HG02678 (cell line): Measurements from ENCODE around the gene USP7.
A peak's percentile ranks its signal among the peaks of the same experiment; 100 is the strongest.

Experiments used
- ATAC-seq: cut with Tn5 transposase; IDR thresholded peaks from one replicate; pipeline ENCODE4 v1.9.1; 2021; ENCODE audit warnings: mild to moderate bottlenecking, moderate library complexity; ENCODE audit not compliant: unreplicated experiment

USP7 gene

DNA sequence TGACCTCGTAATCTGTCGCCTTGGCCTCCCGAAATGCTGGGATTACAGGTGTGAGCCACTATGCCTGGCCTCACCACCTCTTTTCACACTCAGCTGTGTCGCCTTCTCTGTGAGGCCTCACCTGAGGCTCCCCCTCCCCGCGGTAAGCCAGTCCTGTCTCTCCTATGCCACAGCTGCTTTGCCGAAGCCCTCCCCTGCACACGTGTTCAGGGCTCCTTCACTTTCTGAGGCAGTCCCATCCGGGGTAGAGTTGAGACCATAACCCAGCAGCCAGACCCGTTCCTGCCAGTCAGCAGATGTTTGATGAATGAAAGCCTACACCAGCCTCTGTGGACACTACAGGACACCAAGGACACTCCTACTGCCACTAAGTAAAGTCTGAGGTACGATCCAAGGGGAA, 10.6 kb downstream of the USP7 start:
- no peak for ATAC-seq

DNA sequence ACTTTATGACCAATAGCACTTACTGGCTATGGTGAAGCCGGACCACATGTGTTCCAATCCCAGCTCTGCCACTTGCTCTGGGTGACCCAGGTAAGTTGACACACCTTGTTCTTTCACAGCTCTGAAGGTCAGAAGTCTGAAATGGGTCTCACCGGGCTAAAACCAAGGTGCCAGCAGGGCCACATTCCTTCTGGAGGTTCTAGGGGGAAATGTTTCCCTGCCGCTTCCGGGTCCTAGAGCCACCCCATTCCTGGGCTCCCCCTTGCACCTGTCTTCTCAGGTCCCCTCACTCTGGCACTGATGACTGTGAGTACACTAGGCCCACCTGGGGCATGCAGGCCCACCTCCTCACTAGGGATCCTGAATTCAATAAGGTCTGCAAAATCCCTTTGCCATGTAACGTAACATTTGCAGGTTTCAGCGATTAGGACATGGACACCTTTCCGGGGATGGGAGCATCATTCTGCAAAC, 11.4 kb downstream of the USP7 start:
- no peak for ATAC-seq

DNA sequence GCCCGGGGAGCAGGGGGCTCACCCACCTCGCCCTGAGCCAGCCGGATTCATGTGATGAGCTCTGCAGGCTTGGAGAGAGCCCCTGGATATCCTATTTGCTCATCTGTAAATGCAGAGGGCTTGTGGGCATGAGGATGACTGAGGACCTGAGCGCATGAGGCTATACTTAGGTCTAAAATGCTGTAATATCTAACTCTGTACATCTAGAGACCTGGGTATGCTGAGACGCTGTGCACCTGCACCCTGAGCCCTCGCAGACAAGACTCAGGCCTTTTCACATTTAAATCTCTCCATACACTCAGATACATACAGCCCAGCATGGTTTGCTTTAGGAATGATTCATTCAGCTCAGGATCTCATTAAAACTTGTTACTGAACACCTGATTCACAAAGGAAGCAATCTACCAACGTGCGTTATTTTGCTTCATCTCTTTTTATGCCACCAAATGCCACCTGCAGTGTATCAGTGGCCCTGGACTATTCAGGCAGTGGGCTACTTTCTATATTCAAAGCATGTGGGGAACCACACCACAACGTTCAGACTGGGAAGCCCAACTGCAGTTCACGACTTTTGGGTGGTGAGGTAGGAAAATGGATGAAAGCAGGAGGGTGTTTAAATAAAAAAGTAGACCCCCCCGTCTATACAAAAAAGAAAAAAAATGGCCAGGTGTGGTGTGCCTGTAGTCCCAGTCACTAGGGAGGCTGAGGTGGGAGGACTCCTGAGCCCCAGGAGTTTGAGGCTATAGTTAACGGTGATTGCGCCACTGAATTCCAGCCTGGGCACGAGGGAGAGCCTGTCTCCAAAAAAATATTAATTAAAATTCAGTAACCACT, 12.0 kb downstream of the USP7 start:
- ATAC-seq = peak; percentile 65

DNA sequence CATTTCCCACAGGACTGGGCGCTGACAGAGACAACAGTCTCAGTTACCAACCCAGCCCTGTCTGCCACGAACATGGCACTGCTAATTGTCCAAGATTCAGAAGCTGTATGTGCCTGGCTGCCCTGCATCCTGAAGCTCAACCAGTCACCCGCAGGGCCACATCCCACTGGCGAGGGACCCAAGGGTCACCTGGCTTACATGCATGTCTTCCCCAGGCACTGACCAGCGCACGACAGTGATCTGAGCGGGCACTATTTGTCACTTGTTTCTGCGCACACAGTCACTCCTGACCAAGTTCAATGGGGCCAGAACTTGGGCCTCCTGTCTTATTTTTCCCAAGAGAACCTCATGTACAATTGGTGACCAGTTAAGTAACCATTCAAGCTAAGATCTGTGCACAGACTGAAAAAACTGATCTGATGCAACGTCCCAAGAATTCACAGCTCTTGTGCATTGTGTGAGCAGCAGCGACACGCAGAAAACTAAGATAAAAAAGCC, 13.1 kb downstream of the USP7 start:
- no peak for ATAC-seq

DNA sequence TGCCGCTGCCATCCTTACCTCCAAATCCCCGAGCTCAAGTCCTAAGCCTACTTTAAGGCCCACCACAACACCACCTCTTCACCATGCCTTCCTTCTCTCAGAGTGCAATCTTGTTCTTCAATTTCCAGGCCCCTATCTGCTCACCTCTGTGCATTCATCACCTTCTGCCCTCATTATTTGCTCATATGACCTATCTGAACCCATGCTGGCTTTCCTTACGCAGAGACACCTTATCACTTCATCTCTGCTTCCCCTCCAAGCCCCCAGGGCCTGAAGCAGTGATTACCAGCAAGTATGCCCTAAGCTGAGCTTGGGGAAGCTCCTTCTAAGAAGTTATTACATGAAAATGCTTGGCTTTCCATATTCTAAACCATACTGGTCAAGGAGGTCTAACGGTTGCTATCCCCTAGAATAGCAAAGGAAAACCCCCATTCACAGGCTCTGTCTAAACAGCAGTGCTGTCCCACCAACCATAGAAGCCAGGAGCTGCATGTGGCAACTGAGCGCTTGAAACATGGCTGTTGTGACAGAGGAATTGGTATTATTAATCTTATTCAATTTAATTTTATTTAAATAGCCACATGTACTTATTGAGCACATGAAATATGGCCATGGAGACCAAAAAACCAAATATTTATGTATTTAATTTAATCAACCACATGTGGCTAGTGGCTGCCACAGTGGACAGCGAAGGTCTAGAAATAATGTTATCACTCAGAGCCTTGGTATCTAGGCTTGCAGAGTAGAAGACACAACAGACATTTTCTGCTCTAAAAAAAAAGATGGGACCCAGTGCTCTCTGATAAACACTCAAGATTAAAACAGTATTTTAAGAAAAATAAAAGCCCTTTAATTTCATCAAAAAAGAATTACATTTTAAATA, 13.9 kb downstream of the USP7 start:
- ATAC-seq = no peak

DNA sequence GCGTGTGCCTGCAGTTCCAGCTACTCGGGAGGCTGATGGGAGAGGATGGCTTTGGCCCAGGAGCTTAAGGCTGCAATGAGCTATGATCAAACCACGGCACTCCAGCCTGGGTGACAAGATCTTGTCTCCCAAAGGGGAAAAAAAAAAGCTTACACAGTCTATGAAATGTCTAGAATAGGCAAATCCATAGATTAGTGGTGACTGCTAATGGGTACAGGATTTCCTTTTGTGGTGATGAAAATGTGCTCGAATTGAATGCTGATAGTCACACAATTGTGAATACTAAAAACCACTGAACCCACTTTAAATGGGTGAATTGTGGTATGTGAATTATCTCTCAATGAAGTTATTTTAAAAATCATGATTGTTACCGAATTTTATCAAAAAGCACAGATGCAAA, 14.9 kb downstream of the USP7 start:
- ATAC-seq = no peak

DNA sequence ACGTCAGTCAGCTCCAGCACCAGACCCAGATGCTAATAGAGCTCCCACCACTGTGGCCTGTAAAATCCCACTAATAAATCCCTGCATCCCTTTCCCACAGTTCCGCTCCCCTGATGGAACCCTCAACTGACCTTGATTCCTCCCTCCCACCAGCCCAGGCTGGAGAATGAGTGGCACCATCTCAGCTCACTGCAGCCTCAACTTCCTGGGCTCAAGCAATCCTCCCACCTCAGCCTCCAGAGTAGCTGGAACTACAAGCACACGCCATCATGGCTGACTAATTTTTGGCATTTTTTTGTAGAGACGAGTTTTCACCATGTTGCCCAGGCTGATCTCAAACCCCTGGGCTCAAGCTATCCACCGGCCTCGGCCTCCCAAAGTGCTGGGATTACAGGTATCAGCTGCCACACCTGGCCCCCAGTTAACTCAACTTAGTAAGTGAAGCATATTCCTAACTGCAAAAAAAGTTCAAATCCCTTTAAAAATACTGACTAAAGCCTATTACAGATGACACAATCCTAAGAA, 15.6 kb downstream of the USP7 start:
- no peak for ATAC-seq

DNA sequence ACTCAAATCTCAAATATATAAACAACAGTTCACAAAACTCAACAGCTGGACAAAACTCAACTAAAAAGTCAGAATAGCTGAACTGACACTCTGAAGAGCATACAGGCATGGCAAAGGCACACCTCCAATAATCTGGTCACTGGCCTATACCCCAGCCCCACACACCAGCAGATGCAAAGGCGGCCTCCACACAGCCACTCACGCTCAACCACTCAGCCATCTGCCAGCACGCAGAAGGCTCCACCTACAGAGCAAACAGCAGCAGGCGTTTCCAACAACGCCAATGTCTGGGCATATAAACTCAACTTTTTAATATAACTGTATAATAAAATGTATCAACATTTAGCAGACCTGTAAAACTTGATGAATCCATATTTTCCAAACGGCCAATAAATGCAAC, 17.2 kb downstream of the USP7 start:
- ATAC-seq = peak; percentile 27

DNA sequence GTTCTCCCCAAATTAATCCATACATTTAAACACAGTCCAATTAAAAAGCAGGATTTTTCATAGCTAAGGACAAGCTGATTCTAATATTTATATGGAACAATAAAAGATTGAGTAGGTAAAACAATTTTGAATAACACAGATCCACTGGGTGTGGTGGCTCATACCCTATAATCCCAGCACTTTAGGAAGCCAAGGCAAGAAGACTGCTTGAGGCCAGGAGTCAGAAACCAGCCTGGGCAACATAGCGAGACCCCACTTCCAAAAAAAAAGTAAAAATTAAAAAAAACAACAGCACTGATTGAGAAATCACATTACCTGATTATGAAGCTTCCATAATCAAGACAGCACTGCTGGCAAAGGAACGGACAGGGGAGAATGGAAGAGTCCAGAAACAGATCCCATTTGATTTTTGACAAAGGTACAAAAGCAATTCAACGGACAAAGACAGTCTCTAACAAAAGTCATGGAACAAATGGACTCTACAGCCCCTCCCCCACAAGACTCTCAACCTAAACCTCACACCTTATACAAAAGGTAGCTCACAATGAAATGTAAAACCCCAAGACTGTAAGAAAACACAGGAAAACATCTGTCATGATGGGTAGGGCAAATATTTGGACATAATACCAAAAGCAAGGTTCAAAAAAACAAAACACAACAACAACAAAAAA, 17.9 kb downstream of the USP7 start:
- ATAC-seq = no peak

DNA sequence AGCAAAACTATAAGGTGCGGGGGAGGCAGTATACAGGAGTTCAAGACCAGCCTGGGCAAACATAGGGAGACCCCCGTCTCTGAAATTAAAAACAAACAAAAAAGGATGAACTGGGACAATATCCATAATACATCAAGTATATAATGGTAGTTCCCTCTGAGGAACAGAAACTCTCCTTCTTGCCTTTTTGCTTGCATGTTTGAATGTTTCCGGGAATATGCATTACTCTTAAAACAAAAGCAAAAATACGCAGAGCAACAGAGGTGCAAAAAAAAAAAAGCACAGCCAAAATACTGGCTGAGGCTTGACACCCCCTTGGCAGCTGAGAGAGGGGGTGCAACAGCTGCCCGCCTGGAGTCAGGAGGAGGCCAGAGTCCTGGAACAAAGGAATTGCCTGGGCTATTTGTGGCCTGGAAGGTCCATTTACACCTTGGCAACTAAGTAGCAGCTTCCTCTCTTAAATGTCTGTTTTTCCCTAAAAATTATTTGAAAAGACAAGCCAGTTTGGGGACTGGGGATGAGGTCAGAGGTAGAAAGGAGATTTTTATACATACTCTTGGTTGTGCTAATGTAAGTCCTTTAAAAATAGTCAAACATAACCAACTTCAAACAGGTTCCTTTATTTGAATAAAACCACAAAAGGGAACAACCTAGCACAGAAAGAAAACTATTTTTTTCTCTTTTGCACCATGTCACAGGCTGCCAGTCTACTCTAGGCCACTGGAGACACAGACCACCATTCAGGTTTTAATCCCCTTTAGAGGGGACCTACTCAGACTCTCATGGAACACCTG, 19.5 kb downstream of the USP7 start:
- ATAC-seq = peak; percentile 78

DNA sequence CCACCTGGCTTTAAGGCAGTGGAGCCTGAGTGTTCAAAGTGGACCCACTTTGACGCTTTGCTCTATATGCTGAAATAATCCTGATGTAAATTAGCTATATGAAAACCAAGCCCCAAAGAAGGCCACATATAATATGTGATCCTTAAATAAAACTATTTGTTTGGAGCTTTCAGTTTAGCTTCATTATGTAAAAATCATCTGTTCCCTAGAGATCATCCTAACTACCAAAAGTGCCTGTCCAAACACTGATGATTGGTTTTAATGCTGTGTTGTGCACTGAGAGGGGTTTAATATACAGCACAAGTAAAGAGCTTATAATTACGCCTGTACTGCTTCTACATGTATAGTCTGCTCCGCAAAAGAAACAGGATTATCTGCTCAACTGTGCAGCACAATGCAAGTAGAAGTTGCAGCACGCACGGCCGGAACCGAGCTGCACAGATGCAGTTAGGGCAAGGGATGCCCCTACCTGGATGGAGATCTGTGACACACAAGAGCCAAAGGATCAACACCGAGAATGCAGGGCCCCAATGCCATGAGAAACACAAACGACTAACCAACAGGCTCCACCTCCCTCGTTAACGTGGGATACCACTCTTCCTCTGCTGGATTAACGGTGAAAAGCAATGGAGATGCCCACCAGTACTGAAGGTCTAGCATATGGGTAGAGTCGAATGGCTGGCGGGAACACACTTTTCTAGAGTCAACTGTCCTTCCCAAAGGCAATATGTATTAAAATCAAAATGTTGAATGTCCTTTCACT, 20.5 kb downstream of the USP7 start:
- ATAC-seq = no peak

DNA sequence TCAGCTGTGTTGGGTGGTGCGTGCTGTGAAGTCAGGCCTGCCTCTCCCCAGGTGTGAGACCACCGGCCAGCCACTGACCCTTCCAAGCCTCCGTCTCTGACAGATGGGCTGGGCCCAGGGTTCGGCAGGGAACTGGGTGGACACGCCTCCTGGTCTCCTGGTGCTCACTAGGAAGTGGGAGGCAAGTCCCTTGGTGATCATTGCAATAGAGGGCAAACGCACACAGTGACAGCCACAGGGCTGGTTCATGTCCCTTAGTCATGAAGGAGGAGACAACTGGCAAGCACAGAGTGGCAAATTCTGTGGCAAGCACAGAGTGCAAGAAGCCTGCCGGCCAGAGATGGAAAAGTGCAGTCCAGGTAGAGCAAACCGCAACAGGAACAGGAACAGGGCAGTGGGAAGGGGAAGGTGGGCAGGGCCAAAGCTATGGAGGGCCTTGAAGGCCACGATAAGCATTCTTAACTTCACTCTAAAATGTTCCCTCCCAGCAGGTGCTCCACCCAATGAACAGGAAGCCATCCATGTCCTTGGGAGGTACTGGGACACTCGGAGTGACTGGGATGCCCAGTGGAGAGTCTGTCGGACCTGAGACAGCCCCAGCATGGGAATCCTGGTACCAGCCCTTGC, 21.9 kb downstream of the USP7 start:
- ATAC-seq = no peak

DNA sequence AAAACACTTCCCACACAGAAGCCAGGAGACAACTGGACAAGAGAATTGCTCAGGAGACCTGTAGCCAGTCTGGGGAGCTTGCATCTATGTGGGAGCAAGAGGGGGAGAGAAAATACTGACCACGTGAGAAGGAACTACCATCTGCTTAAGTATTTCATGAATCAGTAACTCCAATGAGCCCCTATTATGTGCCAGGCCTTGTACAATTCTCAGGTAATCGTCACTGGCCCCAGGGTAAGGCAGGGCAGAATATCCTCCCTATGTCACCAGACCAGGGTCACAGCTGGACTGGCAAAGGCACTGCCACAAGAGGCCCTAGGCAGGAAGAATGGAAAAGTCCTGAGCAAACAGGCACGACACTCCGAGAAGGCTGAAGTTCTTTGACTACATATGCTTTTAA, 25.9 kb downstream of the USP7 start:
- ATAC-seq = no peak

DNA sequence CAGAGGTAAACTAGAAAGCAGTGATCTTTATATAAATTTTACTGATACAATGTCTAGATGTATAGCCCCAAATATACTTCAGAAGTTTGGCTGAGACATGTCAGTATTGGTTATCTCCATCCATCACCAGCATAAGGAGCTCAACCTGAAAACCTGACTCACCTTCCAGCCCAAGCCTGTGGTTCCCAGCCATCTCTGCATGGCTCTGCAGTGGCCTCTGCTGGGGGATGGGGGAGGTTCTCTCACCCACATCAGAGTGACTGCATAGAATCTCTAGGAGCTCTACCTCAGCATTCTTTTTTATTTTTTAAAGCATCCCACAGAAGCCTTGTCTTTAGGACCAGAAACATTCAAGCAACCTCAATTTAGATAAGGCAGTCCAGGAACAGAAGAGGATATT, 27.3 kb downstream of the USP7 start:
- peak; percentile 74 for ATAC-seq

DNA sequence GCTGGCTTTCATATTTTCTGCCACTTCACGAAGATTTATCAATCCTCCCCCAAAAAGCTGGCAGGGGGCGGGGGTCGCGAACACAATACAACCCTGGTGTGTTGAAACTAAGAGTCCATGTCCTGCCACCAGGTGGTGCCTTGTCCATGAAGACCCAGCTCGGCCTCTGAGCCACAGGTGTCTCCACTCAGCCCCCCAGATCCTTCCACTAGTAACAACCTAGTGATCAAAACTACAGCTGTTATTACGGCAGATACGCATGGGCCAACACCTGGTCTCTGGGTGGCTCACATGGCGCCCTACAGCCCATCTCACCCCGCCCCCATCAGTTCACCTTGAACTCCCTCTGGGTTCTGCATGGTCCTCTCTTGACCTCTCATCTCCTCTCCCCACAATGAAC, 27.7 kb downstream of the USP7 start:
- ATAC-seq = peak; percentile 35

DNA sequence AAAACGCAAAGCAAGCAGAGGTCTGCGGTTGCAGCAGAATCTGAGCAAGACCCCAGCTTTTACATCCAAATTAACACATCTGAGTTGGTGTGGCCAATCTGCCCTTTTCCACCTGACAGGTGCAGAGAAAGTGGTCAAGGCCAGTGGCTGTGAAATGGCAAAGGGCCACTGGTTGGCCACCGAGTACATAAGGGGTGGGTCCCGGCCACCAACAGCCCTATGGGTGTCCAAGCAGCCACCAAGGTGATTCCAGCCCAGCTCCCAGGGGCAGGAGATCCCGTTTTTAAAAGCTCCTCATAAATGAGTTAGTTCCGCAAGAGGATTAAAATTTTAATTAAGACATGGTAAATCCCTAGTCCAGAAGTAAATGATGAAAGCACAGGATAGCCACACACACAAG, 29.1 kb downstream of the USP7 start:
- no peak for ATAC-seq

DNA sequence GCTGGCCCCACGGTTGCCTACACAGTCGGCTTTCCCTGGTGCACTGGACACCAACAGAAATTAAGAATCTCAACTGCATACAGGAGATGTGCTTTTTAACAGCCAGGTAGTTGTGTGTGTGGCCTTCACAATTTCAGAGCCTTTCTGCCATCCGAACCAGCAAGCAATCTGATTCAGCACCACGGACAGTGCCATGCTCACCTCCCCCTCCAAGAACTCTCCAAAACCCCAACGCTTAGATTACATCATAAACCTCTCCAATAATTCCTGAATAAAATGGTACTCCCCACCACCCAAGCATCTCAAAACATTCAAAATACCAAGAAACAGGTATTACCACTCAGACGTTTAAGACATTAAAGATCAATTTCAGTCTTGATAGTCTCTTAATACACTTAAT, 31.8 kb downstream of the USP7 start:
- no peak for ATAC-seq

DNA sequence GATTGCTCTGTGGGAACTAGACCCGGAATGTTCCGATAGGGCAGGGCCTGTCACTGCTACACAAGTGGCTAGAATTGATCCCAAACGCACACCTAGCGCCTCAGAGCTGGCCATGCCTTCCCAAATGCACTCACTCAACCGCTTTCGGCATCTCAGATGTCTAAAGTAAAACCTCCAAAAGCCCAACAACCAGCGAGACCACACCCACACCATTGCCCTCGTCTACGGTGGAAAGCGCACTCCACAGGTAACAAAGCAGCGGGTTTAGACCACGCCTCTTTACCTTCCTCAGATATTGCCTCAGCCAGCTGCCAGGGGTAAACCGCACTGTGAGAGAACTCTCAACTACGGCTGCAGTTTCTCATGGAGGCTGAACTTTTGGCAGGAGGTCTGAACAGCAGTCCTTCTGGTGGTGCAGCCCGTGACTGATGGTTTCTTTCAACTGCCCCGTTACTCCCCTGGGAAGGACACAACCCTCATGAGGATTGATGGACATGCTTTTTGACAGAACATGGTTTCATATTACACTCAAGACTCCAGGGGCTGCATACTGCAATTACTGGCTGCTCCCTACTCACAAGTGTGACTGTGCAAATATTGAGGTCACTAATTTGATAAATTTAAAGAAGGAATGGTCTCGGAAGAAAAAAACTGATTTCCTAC, 34.5 kb downstream of the USP7 start:
- ATAC-seq = peak; percentile 64
